Transverse colon (tissue), 4 donors: Measurements from ENCODE around the gene SLC22A23. TPM values are rescaled to one million over a fixed set of nuclear protein-coding genes. Genes with fewer than 3 reads are reported as not detected.

Experiments used
- DNase-seq: peaks from one replicate; pipeline ENCODE4 v3.0.0-alpha.2; 2019
- H3K27ac ChIP-seq, 4 donors: fragments of 200-600 bp; sonication (generic); 2 replicates each; pipeline ENCODE4 v1.5.1; 2016 to 2018; ENCODE audit warnings: inconsistent platforms in 4 of 4
- H3K27me3 ChIP-seq: fragments of 200-600 bp; sonication (generic); 2 replicates; pipeline ENCODE4 v1.5.1; 2017; ENCODE audit warnings: inconsistent platforms
- H3K36me3 ChIP-seq, 4 donors: fragments of 200-600 bp; sonication (generic); 2 replicates each; pipeline ENCODE4 v1.5.1; 2017 to 2019; ENCODE audit warnings: inconsistent platforms in 4 of 4
- H3K4me1 ChIP-seq, 4 donors: fragments of 200-600 bp; sonication (generic); 2 replicates each; pipeline ENCODE4 v1.5.1; 2017 to 2020; ENCODE audit warnings: inconsistent platforms in 4 of 4
- H3K4me3 ChIP-seq, 4 donors: fragments of 200-600 bp; sonication (generic); 1 replicate in 1 of 4; 2 replicates in 3 of 4; pipeline versions ENCODE4 v1.5.1 to v1.6.1; 2017 to 2019; ENCODE audit warnings: inconsistent platforms in 4 of 4
- H3K9me3 ChIP-seq, 2 donors: fragments of 200-600 bp; sonication (generic); 2 replicates each; pipeline ENCODE4 v1.5.1; 2017 to 2019; ENCODE audit warnings: inconsistent platforms in 2 of 2
- CTCF ChIP-seq, 5 experiments: fragments of 200-600 bp in 3 of 5; fragments of 450-650 bp in 2 of 5; sonication (generic) in 3 of 5; IDR thresholded peaks; 1 replicate in 2 of 5; 2 replicates in 3 of 5; pipeline ENCODE4 v1.5.1; 2016 to 2017; ENCODE audit warnings: antibody characterized with exemption in 5 of 5, inconsistent platforms in 3 of 5, mild to moderate bottlenecking in 2 of 5, moderate library complexity in 1 of 5
- EP300 ChIP-seq: sonication (generic); formaldehyde crosslinking; IDR thresholded peaks from one replicate; pipeline ENCODE4 v1.6.1; 2017; ENCODE audit warnings: antibody characterized with exemption, low read depth
- POLR2A ChIP-seq: fragments of 450-650 bp; IDR thresholded peaks from one replicate; pipeline ENCODE4 v1.6.1; 2016; ENCODE audit warnings: antibody characterized with exemption, mild to moderate bottlenecking, moderate library complexity
- POLR2AphosphoS5 ChIP-seq, 3 donors: sonication (generic); formaldehyde crosslinking; IDR thresholded peaks; one replicate each; pipeline ENCODE4 v1.6.1; 2016; ENCODE audit warnings: antibody characterized with exemption in 3 of 3
- WGBS, 2 donors: methylation state at CpG; one replicate each; pipeline ENCODE4 v1.1.5; 2018; ENCODE audit warnings: low coverage in 1 of 2; 5-methylcytosine and 5-hydroxymethylcytosine counted together
- in situ Hi-C, 4 donors: fragments of 200-750 bp; cut with MboI; loops; one replicate each; pipeline versions ENCODE4 v1.15.0 to v1.15.1; 2017; ENCODE audit warnings: low sequenced_read_pairs in 3 of 4, low pct_ligation_motif_present in 1 of 4, low pct_unique_long_range_greater_than_20kb in 1 of 4
- intact Hi-C: fragments of 100-400 bp; cut with DNase I; formaldehyde crosslinking; loops from one replicate; pipeline ENCODE4 v1.15.1; 2023; ENCODE audit warnings: low total_unique reads
- total RNA-seq, 4 donors: library from RNA; depleted of rRNA; stranded (reverse); fragments of >200 nt; gene quantifications; one replicate each; pipeline ENCODE4 v1.1.0, GENCODE V29; 2016

Gene SLC22A23
- total RNA-seq, 4 donors from 2014 or later: 96.1 to 161 (median 117) TPM

- Histone ChIP-seq H3K27ac (no peak overlapping the region), H3K27me3 (no peaks in the 10 kb centered on the region), H3K9me3 (no peaks in the 10 kb centered on the region), H3K4me3 (no peak overlapping the region), H3K36me3 (no peaks in the 10 kb centered on the region), H3K4me1 (peaks cover 2 to 26% (median 6%) of the 10 kb centered on the region in 4 donors)
- in situ Hi-C loops: no loop called here
- TF ChIP-seq POLR2AphosphoS5 (IDR thresholded peaks at IDR 0.05) (no peak), POLR2A (no peak), EP300 (no peak), CTCF (IDR thresholded peaks at IDR 0.05) (no peak)
- 67 to 74% methylated on average over 3 of the region's 3 CpGs for WGBS, 2 donors
- DNase-seq: no peak
- intact Hi-C loops: no loop called here
Observed at GRCh38 chr6:3428700-3429099, 28.1 kb downstream of the SLC22A23 start.

GRCh38 chr6:3428247-3428646, 28.6 kb downstream of the SLC22A23 start:
- H3K4me1 ChIP-seq: peaks cover 2 to 26% (median 6%) of the 10 kb centered on the region in 4 donors
- no peaks in the 10 kb centered on the region for H3K27me3 ChIP-seq
- 88 to 96% methylated on average over 1 to 4 of the region's 4 CpGs for WGBS, 2 donors
- no peak overlapping the region for H3K4me3 ChIP-seq
- in situ Hi-C loops (no loop called here), intact Hi-C loops (no loop called here)
- no peaks in the 10 kb centered on the region for H3K36me3 ChIP-seq
- TF ChIP-seq CTCF (IDR thresholded peaks at IDR 0.05) (no peak), EP300 (no peak), POLR2AphosphoS5 (IDR thresholded peaks at IDR 0.05) (no peak), POLR2A (no peak)
- no peak for DNase-seq
- H3K27ac ChIP-seq: no peak overlapping the region
- no peaks in the 10 kb centered on the region for H3K9me3 ChIP-seq

GRCh38 chr6:3427687-3428085, 29.2 kb downstream of the SLC22A23 start:
- peak; percentile 54 for DNase-seq

GRCh38 chr6:3426927-3427686, 29.7 kb downstream of the SLC22A23 start:
- Histone ChIP-seq H3K4me1 (peaks cover 2 to 34% (median 6%) of the 10 kb centered on the region in 4 donors), H3K9me3 (no peaks in the 10 kb centered on the region), H3K4me3 (no peak overlapping the region), H3K27ac (no peak overlapping the region), H3K27me3 (no peaks in the 10 kb centered on the region), H3K36me3 (no peaks in the 10 kb centered on the region)
- no peak for DNase-seq
- TF ChIP-seq POLR2AphosphoS5 (IDR thresholded peaks at IDR 0.05) (no peak), EP300 (no peak), POLR2A (no peak), CTCF (IDR thresholded peaks at IDR 0.05) (no peak)
- in situ Hi-C loops (no loop called here), intact Hi-C loops (no loop called here)
- WGBS, 2 donors: 29 to 69% methylated on average over 1 to 20 of the region's 20 CpGs

More at GRCh38 chr6:3427687-3428085, 29.2 kb downstream of the SLC22A23 start:
- Histone ChIP-seq H3K27ac (no peak overlapping the region), H3K9me3 (no peaks in the 10 kb centered on the region), H3K4me3 (no peak overlapping the region), H3K4me1 (peaks cover 2 to 28% (median 6%) of the 10 kb centered on the region in 4 donors), H3K27me3 (no peaks in the 10 kb centered on the region), H3K36me3 (no peaks in the 10 kb centered on the region)
- intact Hi-C loops: no loop called here
- 24 to 28% methylated on average over 9 to 10 of the region's 10 CpGs for WGBS, 2 donors
- no peak for TF ChIP-seq POLR2A
- TF ChIP-seq POLR2AphosphoS5 (IDR thresholded peaks at IDR 0.05): no peak
- in situ Hi-C loops: no loop called here
